Measurements from ENCODE around the gene SNF8.

GRCh38 chr17:48907713-48908046, 37.0 kb downstream of the SNF8 start:
- TF ChIP-seq POLR2A (IDR thresholded peaks at IDR 0.05): no peak
- TF ChIP-seq CTCF (IDR thresholded peaks at IDR 0.05): no peak

Data from breast epithelium (tissue), 3 donors.